GM18951 (cell line): ENCODE data around the gene COLGALT1.

ENCODE experiments used
- POLR2A ChIP-seq: IDR thresholded peaks from 4 replicates; pipeline ENCODE4 v1.6.1; 2011; ENCODE audit warnings: mild to moderate bottlenecking; ENCODE audit not compliant: insufficient read length, insufficient read depth; ENCODE audit errors: extremely low read depth
- in situ Hi-C: fragments of 300-500 bp; cut with MboI; formaldehyde crosslinking; loops from one replicate; pipeline ENCODE4 v1.12.0; 2022; ENCODE audit warnings: low sequenced_read_pairs, mixed read lengths, inconsistent platforms; ENCODE audit not compliant: unreplicated experiment

COLGALT1 gene

GRCh38 chr19:17606590-17607185 lies 51.2 kb downstream of the COLGALT1 start:
- in situ Hi-C loops: no loop called here
- TF ChIP-seq POLR2A: no peak

- in situ Hi-C loops: no loop called here
- TF ChIP-seq POLR2A: no peak
Observed at GRCh38 chr19:17607936-17608335, 52.5 kb downstream of the COLGALT1 start.

GRCh38 chr19:17610384-17610783 lies 54.9 kb downstream of the COLGALT1 start:
- in situ Hi-C loops: no loop called here
- TF ChIP-seq POLR2A: no peak

- no peak for TF ChIP-seq POLR2A
- in situ Hi-C loops: no loop called here
Observed at GRCh38 chr19:17611462-17612244, 56.2 kb downstream of the COLGALT1 start.

- TF ChIP-seq POLR2A: no peak
- in situ Hi-C loops: no loop called here
Observed at GRCh38 chr19:17614476-17614875, 59.0 kb downstream of the COLGALT1 start.

GRCh38 chr19:17615889-17616685 lies 60.6 kb downstream of the COLGALT1 start:
- no peak for TF ChIP-seq POLR2A
- in situ Hi-C loops: no loop called here

- TF ChIP-seq POLR2A: no peak
- in situ Hi-C loops: no loop called here
Observed at GRCh38 chr19:17616686-17616960, 61.2 kb downstream of the COLGALT1 start.

GRCh38 chr19:17616961-17617806 lies 61.7 kb downstream of the COLGALT1 start:
- in situ Hi-C loops: no loop called here
- TF ChIP-seq POLR2A: no peak

GRCh38 chr19:17617807-17618192 lies 62.4 kb downstream of the COLGALT1 start:
- in situ Hi-C loops: no loop called here
- TF ChIP-seq POLR2A: no peak

- in situ Hi-C loops: no loop called here
- no peak for TF ChIP-seq POLR2A
Observed at GRCh38 chr19:17618281-17618903, 62.9 kb downstream of the COLGALT1 start.

- in situ Hi-C loops: no loop called here
- TF ChIP-seq POLR2A: no peak
Observed at GRCh38 chr19:17618936-17619335, 63.5 kb downstream of the COLGALT1 start.

- in situ Hi-C loops: no loop called here
- TF ChIP-seq POLR2A: no peak
Observed at GRCh38 chr19:17620696-17621095, 65.2 kb downstream of the COLGALT1 start.
